ENCODE measurements around the gene PDE6B.

PDE6B gene

GRCh38 chr4:610411-611261 lies 14.7 kb upstream of the PDE6B start:
- H3K4me3 ChIP-seq (ENCODE audit: low read depth, low read length) = no peak overlapping the region
- TF ChIP-seq CTCF (IDR thresholded peaks at IDR 0.05; ENCODE audit: low read depth, low read length) = no peak

- TF ChIP-seq CTCF (IDR thresholded peaks at IDR 0.05; ENCODE audit: low read depth, low read length) = no peak
- H3K4me3 ChIP-seq (ENCODE audit: low read depth, low read length) = no peak overlapping the region
Measured at GRCh38 chr4:612052-612748, 13.2 kb upstream of the PDE6B start.

- no peak overlapping the region for H3K4me3 ChIP-seq (ENCODE audit: low read depth, low read length)
- TF ChIP-seq CTCF (IDR thresholded peaks at IDR 0.05; ENCODE audit: low read depth, low read length) = no peak
Measured at GRCh38 chr4:612749-613125, 12.6 kb upstream of the PDE6B start.

GRCh38 chr4:613126-613525 lies 12.2 kb upstream of the PDE6B start:
- no peak overlapping the region for H3K4me3 ChIP-seq (ENCODE audit: low read depth, low read length)
- TF ChIP-seq CTCF (IDR thresholded peaks at IDR 0.05; ENCODE audit: low read depth, low read length) = no peak

- TF ChIP-seq CTCF (IDR thresholded peaks at IDR 0.05; ENCODE audit: low read depth, low read length) = no peak
- no peak overlapping the region for H3K4me3 ChIP-seq (ENCODE audit: low read depth, low read length)
Measured at GRCh38 chr4:616091-616490, 9.3 kb upstream of the PDE6B start.

- no peak overlapping the region for H3K4me3 ChIP-seq (ENCODE audit: low read depth, low read length)
- no peak for TF ChIP-seq CTCF (IDR thresholded peaks at IDR 0.05; ENCODE audit: low read depth, low read length)
Measured at GRCh38 chr4:616911-617643, 8.3 kb upstream of the PDE6B start.

Measured in WI38 (cell line).